ENCODE measurements around the gene NYAP2.

The NYAP2 gene

DNA sequence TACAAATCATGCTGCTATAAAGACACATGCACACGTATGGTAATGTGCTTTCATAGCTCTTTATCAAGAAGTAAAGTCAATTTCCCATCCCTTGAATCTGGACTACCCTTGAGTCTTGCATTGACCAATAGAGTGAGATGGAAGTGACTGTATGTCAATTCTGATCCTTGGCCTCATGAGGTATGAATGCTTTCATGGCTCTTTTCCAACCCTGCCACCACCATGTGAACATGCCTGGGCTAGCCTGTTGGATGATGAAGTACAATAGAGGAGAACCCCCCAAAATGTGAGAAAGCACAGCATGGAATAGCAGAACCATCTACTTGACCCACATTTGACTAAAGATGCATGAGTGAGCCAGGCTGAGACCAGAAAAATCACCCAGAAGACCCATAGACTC lies 237.0 kb downstream of the NYAP2 start:
- no peak for DNase-seq

DNA sequence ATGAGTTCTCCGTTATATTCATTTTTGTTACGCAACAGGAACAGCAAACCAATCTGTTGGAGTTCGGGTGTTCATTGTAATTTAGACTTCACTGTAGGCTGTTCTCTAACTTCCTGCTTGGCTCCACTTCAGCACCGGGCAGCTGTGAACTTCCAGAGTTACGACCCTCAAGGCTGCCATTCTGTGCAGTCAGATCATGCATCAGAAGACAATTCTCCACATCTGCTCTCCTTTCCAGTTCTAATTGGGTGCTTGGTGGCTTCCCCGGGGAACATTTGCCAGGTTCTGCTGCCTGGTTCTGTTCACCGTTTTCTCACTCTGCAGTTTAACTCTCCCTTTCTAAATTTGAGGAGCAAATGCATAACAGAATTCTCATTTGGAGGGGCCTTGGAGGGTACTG lies 237.7 kb downstream of the NYAP2 start:
- DNase-seq, result peak; percentile 26

DNA sequence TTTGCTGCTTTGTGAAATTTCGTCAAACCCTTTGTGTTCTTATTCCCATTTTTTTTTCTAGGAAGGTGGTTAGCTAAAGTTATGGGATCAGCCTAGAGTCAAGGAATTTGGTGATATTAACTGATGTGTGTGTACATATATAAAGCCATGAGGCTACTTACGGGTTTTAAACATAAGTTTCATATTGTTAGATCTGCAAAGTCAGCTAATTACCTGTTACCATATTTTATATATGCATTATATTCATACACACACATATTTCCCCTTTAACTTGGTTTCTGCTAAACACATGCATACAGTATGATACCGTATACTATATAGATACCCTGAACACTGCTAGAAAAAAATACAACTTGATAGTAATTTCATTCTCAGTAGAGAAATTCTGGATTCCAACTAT lies 241.0 kb downstream of the NYAP2 start:
- no peak for DNase-seq

DNA sequence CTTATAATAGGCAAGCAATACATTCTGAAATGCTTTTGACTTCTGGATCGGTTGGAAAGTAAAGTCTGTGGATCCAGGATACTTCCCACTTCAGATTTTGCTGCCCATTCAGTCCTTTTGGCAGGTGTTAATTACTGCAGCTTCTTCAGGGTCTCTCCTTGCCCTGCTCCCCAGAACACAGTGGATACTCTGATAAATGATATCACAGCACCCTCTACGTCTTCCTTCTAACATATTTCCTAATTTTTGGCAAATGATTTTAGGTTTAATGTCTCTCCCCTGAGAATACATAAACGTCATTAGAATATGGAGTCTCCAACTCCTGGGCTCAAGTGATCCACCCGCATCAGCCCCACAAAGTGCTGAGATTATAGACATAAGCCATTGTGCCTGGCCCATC lies 249.8 kb downstream of the NYAP2 start:
- DNase-seq, result no peak

DNA sequence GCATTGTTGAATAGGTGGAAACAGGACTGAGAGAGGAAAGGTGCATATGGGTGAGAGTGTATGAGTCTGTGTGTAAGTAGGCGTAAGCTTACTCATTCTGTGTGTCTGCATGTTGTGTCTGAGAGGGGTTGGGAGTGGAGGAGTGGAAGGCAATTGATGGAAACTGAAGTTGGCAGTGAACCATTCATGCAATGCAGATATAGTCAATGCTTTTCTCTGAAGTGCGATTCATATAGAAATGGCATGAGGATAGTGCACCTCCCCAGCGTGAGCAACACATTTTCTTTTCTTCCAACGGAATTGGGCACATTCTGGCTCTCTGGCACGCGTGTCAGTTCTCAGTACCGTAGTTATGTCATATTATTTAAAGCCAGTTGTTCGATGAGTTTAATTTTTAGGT lies 250.5 kb downstream of the NYAP2 start:
- no peak for DNase-seq

DNA sequence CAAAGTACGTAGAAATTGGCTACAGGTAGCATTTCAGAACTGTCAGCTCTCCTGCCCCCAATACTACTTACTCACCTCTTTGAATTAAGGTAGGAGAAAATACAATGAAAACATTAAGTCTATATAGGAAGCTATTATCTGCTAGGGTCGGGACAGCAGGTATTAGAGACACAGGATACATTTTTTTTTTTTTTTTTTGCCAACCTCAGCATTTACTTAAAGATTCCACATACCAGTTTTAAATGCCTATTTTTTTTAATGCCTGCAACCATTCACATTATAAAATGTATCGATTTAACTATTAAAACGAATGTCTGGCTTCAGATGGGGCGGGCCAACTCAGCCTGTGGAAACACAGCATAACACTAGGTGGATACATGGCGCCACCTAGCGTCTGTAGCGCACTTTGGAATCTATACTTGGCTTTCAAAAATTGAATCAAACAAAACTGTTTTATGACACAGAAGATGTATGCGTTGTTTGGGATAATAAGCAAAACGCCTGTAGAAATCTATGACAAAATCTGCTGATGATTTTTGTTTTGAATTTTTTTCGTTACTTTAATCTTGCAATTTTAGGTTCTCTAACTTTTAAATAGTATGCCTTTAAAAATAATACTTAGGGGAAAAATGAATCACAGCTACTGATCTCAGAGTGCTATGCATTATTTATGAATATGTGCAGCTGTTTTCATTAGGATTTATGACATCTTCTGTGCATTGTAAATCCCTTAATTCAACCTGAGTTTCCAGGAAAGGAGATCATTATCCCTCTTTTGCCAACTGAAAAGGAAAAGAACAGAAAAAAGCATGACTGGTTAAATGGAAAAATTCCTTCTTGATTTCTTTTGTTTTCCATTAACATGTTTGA lies 261.0 kb downstream of the NYAP2 start:
- DNase-seq, result peak; percentile 82

DNA sequence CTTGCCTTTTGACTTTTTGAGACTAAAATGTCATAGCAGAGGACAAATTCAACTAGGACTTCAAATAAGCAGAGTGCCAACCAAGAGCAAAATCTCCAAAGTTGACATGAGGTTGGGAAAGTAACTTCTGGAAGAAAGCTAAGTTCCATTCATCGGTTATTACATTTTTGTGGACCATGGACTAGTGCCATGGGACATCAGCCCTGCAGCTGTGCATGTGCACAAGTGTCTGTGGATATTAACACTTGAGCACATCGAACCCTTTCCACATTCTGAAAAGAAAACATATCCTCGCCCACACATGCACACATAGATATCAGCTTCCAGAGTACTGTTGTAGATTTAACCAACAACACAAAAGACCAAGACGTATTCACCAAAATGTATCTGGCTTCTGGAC lies 262.6 kb downstream of the NYAP2 start:
- DNase-seq, result no peak

DNA sequence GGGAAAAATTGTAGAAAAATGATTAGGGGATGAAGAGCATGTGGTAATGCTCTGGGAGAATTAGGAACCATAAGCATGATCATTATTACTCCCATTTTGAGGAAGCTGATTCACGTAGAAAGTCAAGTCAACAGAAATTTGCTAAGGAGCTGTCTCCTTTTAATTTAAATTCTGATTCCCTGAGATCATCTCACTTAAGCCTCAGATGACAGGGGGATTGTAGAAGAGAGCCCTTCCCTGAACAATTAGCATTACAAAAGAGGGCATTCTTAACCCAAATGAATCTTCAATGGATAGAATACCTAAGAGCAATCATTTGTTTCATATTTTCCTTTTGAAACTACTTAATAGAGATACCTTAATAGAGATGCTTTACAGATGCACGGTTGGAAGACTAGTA lies 267.9 kb downstream of the NYAP2 start:
- DNase-seq, result no peak

DNA sequence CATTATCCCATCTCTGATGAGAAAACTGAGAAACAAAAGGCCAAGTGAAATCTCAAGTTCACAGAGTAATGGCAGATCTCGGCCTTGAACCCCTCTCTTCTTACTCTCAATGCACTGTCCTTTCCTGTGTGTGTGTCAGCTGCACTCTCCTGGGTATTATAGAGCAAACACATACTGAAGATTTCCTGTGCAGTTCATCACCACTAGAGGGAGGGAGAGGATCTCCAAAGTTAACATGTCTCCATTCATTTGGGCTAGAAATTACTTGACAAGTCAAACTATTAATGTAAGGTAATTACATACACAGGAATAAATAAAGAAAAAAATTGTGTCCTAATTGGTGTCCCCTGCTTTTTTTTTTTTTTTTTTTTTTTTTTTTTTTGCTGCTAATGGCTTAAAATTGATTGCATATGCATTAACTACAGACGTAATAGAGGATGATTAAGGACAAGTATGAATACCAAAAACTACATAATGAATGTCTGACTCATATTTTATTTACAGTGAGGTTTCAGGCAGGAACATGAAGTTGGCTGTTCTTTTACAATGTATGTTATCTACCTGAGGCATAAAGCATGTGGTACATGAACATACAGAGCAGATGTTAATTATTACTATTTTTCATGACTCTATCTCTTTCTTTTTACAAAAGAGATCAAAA lies 269.2 kb downstream of the NYAP2 start:
- DNase-seq, result no peak

DNA sequence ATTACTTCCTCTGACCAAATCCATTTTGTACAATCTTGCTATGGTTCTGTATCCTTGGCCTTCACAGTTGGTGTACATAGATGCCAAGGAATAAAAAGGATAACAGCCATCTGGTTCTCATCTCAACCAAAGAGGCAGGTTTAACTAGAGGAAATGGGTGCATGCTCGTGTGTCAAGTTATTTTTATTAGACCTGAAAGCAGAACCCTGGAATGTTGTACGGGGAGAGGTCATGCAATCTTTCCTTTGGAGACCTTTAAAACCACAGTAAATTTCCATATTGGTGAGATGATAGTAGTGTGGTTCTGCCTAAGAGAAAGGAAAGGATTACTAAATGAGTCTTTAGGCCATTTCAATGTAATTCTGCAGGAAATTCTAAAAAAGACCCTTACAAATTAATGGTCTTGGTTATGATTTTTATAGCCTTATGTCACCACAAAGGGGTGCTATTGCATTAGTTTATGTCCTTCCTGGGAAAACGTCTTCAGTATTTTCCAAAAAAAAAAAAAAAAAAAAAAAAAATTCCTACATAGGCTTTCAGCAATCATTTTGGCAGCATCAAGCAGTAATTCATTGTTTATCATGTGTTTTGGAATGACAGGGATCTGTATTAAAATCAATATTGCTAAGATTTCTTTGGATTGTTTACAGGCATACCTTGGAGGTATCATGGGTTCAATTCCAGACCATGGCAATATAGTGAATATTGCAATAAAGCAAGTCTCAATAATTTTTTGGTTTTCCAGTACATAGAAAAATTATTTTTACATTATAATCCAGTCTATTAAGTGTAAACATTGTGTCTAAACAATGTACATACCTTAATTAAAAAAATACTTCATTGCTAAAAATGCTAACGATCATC lies 270.8 kb downstream of the NYAP2 start:
- no peak for DNase-seq

DNA sequence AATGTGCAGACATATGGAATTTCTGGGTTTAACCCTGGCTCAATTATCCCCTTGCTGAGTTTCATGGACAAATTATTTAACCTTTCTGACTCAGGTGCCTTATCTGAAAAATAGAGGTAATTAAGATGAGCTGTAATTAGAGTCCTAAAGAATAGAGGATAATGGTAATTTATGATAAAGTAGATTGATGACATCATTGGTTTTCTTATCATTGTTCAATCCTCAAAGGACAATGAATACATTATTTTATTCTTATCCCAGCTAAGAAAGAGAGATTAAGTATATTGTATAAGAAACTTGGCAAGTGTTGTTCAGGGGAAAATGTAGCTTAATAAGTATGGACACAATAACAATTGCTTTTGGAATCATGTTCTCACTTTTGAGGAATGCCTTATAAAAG lies 279.3 kb downstream of the NYAP2 start:
- DNase-seq, result no peak

DNA sequence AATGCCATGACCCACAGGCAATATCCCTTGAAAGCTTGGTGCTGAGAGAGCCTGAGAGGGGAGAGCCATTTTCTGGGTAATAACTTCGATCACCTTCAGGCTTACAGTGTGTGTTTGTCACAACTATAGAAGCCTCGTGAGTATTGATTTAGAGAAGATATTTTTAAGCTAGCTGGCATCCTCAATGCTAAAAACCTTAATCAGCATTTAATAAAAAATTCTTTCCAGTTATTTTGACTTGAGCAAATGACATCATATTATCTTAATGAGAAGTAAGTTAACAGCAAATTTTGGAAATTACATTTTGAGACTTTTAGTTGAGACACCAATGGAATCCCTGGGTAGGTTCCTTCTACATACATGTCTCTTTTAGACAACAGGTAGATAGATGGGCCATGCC lies 283.7 kb downstream of the NYAP2 start:
- no peak for DNase-seq

DNA sequence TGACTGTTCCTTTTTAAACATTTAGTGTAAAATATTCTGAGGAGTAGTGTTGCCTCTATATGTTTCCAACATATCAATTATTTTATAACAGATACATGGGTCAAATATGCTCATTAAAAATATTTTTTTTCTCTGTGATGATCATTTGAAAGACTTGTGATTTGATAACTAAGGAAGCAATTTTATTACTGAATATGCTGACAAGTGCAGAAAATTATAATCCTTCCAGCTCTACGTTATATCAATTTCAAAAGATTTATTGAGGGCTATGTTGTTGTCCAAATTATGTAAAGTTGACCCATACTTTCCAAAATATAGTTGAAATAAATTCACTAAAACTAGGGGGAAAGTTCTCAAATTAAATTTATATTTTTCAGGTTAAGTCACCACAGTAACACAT lies 290.6 kb downstream of the NYAP2 start:
- no peak for DNase-seq

DNA sequence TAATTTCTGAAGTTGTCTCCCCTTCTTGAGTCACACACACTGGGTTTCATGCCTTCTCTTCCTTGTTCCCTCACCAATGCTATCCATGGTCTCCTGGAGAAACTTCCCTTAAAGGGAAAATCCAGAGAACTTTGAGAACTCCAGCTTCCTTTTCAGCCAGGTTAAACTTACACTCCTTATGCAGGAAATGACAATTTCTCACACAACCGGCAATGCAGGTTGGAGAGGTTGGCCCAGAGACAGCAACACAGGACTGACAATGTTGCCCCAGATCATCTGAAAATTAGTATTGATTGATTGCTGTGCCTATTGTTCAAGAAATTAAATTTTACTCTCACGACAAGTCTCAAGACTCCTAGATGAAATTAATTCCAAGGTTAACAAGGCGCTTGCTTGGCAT lies 292.2 kb downstream of the NYAP2 start:
- DNase-seq, result no peak

DNA sequence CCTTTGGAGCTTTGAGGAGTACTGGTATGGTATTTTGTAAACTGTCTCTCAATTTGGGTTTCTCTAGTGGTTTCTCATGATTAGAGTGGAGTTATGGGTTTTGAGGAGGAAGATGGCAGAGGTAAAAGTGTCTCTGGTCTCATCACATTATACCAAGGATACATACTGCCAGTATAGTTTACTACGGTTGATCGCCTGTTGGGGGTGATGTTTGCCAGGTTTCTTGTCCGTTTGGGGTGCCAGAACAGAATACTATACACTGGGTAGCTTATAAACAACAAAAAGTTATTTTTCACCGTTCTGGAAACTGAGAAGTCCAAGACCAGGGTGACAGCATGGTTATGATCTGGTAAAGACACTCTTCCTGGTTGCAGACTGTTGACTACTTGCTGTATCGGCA lies 293.7 kb downstream of the NYAP2 start:
- DNase-seq, result no peak

DNA sequence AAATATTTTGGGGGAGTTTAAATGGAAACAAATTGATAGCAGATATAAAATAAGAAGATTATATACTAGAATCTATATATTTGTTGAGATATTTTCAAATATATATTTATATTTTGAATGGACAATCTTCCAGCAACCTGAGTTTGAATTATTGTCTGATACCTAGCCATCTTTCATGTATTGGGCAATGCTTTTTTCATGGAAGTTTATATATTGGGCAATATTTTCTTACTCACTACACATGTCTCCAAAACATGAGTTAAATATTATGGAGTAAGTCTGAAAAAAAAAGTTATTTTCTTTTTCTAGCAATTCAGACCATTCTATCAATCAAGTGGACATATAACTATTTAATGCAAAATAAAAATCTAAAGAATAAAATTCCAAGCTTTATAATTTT lies 295.2 kb downstream of the NYAP2 start:
- no peak for DNase-seq

DNA sequence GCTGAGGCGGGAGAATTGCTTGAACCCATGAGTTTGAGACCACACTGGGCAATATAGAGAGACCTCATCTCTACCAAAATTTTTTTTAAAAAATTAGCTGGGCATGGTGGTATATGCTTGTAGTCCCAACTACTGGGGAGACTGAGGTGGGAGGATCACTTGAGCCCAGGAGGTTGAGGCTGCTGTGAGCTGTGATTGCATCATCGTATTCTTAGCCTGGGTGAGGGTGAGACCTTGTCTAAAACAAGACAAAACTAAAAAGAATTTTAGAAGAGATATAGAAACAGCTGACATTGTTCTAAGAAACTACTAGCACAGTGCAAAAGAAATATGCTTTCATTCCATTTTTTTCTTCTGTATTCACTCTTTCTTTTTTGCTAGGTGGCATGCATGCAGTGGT lies 298.4 kb downstream of the NYAP2 start:
- no peak for DNase-seq

Data from femur (tissue), 1 donor.